GM18873 (cell line): ENCODE results near the gene BBS9.
"Not testable (repeated sequence)": the region's sequence is repeated elsewhere in the genome, so short reads cannot be mapped to it uniquely, and the experiment has no call there.

Experiments used
- ATAC-seq: cut with Tn5 transposase; IDR thresholded peaks from one replicate; pipeline ENCODE4 v1.9.1; 2021; ENCODE audit warnings: mild to moderate bottlenecking, moderate library complexity, moderate number of reproducible peaks; ENCODE audit not compliant: unreplicated experiment, low FRiP score

The BBS9 gene

GRCh38 chr7:33261585-33261984 is 132.2 kb downstream of the BBS9 start:
- ATAC-seq = peak; percentile 62

DNA sequence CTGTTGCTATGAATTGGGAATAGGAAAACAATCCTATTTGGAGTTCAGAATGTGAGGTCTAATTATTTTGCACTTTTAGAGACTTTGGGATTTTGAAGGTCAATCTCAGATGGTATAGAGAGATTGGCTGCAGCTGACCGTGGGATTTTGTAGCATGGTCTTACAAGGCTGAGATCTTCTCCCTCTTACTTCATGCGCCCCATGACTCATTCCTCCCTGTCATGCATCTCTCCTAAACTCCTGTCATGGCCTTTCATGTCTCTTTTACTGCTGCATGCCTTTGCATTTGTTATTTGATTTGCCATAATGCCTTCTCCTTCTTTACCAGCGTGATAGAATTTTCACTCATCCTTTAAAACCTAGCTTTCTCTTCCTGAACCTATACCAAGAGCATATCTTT is 133.1 kb downstream of the BBS9 start:
- ATAC-seq = no peak

DNA sequence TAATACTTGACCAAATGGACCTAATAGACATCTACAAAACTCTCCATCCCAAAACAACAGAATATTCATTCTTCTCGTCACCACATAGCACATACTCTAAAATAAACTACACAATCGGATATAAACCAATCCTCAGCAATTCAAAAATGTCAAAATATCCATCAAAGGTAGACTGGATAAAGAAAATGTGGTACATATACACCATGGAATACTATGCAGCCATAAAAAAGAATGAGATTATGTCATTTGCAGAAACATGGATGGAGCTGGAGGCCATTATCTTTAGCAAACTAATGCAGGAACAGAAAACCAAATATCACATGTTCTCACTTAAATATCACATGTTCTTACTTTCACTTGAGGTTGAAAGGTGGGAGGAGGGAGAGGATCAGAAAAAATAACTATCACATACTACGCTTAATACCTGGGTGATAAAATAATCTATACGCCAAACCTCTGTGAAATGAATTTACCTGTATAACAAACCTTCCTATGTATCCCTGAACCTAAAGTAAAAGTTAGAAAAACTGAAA is 142.5 kb downstream of the BBS9 start:
- not testable (repeated sequence) for ATAC-seq

- no peak for ATAC-seq
These were observed 144.0 kb downstream of the BBS9 start for GRCh38 chr7:33273356-33273755.

GRCh38 chr7:33276325-33276724 is 147.0 kb downstream of the BBS9 start:
- no peak for ATAC-seq

DNA sequence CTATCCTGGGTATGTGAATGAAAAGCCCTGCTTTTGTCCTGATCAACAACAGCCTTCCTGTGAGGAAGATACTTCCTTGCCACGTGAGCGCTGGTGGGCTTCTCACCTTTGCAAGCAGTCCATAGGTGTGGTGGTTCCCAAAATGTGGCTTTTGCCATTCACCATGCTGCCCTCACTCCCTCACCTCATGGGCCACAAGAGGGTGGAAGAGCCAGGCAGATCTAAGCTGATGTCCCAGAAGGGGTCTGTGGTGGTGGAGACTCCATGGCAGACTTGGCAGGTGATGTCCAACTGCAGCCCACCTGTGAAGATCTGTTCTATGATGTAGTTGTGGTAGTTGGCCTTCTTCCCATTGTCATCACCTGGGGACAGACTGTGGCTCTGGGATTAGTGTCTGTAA is 147.4 kb downstream of the BBS9 start:
- ATAC-seq = no peak

DNA sequence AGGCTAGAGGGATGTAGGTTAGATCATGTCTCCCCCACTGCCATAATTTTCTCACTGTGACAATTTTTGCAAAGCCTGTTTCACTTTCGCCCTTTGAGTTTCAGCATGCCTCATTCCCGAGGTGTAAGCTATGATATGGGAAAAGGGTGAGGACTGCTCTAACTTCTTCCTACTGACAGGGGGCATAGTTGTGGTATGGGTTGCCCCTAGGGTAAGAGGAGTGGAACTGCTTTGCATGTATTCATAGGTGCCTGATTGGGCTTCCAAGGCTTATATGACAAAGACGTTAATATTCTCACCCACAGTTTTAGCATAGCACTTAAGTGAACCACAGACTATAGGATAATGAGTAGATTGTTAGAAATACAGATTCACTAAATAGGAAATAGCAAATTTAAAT is 148.7 kb downstream of the BBS9 start:
- no peak for ATAC-seq

DNA sequence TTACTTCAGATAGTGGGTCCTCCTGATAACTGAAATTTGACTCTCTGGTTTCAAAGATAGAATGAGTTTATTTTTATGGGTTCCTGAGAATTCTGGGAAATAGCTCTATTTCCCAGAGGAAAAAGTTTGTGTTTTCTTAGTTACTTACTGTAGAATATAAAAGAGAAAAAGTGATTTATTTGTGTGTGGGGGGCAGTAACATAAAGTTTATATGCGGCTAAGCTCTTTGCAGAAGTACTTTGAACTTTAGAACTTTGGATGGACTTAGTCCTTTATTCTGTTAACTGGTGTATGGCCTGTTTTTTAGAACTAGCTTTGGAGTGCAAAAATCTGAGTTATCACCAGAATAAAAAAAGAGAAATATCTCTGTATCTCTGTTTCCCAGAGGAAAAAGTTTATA is 157.1 kb downstream of the BBS9 start:
- ATAC-seq = no peak

DNA sequence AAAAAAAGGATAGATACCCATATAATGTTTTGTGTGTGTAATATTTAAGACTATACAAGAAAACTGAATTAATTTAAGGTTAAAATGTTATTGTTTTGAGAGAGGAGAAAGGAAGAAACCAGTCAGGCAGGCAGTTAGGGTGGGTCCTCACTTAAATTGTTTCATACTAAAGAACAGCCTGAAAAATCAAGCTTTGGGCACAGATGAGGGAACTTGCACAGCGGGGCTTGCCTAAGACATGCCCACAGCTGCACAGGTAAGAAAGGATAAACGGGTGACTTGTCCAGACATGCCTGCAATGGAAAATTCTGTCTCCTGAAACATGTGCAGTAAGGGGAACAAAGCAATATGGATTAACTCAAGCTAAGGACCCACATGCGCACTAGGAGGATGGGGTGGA is 158.4 kb downstream of the BBS9 start:
- ATAC-seq = no peak

- ATAC-seq = no peak
These were observed 169.5 kb downstream of the BBS9 start for GRCh38 chr7:33298848-33299247.

- ATAC-seq = no peak
These were observed 170.1 kb downstream of the BBS9 start for GRCh38 chr7:33299425-33299824.

DNA sequence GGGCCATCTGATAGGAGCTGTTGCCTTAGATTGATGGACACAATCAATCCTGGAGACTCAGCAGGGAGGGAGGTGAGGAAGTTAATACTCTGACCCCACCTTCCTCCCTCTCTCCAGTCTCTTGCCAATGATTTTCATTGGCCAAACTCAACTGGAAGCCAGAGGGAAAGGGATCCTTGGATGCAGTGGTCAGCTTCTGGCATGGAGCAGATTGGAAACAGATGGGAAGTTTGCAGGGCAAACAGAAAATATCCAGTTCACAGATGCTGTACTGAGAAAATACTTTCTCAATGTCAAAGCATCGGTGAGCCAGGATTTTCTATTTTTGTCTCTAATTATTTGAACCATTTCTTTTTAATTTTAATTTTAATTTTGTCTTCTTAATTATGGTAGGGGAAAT is 170.8 kb downstream of the BBS9 start:
- ATAC-seq = no peak

GRCh38 chr7:33300742-33301141 is 171.4 kb downstream of the BBS9 start:
- no peak for ATAC-seq

GRCh38 chr7:33303978-33304557 is 174.7 kb downstream of the BBS9 start:
- not testable (repeated sequence) for ATAC-seq

GRCh38 chr7:33307205-33307604 is 177.8 kb downstream of the BBS9 start:
- ATAC-seq = no peak

DNA sequence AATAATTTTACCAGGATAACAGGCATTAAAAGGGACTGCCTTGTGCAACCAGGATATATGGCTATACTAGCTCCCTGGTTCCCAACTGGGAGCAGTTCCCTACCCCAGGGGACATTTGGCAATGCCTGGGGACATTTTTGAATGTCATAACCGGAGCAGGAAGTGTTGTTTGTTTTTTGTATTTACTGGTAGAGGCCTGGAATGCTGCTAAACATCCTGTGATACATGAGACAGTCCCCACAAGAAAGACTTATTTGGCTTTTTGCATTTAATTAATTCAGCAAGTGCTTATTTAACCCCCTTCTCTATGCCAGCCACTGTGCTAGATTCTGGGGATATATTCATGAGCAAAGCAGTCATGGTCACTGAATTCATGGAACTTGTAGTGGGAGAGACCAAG is 181.2 kb downstream of the BBS9 start:
- no peak for ATAC-seq

DNA sequence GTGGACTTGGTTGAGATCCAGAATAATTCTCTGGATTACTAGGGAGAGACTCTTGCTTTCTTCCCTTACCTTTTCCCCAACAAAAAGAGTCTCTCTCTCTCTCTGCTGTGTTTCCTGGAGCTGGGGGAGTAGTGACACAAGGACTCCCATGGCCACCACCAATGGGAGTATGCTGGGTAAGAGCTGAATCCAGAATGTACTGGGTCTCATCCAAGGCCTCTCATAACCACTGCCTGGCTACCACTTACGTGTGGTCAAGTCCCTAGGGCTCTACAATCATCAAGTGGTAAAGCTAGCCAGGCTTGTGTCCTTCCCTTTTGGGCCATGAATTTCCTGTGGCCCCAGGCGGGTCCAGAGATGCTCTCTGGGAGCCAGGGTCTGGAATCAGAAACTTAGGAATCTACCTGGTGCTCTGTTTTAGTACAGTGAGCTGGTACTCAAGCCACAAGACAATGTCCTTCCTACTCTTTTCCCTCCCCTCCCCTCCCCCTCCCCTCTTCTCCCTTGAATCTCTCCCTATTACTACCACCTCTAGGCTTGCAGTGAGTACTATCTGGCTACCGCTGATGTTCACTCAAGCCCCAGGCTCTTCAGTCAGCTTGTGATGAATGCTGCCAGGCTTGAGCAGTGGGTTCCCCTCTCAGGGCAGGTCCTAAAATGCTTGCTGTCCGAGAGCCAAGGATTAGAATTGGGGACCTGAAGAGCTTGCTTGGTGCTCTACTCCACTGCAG is 196.6 kb downstream of the BBS9 start:
- ATAC-seq = no peak

GRCh38 chr7:33326485-33326848 is 197.1 kb downstream of the BBS9 start:
- ATAC-seq = no peak

- ATAC-seq = no peak
These were observed 198.1 kb downstream of the BBS9 start for GRCh38 chr7:33327427-33327826.

DNA sequence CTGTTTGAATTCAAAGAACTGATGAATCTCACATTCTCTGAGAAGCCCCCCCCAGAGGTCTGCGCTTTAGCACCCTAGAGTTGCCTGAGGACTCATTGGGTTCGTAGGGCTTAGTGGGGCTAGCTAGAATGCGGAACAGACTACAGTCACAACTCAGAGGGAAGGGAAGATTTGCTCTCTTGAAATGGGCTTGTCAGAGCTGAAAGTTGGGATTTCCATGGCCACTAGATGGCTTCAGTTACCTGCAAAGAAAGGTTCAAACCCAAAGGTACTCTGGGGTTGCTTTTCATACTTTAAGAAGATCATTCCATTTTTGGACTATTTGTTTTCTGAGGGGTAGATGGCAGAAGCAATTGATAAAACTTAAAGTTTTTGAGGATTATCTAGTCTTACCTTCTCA is 205.0 kb downstream of the BBS9 start:
- ATAC-seq = no peak

GRCh38 chr7:33336820-33337219 is 207.5 kb downstream of the BBS9 start:
- no peak for ATAC-seq

GRCh38 chr7:33339074-33339790 is 209.9 kb downstream of the BBS9 start:
- ATAC-seq = no peak
